ENCODE results near the gene CACNA2D3.
A peak's percentile ranks its signal among the peaks of the same experiment; 100 is the strongest.

The CACNA2D3 gene

DNA sequence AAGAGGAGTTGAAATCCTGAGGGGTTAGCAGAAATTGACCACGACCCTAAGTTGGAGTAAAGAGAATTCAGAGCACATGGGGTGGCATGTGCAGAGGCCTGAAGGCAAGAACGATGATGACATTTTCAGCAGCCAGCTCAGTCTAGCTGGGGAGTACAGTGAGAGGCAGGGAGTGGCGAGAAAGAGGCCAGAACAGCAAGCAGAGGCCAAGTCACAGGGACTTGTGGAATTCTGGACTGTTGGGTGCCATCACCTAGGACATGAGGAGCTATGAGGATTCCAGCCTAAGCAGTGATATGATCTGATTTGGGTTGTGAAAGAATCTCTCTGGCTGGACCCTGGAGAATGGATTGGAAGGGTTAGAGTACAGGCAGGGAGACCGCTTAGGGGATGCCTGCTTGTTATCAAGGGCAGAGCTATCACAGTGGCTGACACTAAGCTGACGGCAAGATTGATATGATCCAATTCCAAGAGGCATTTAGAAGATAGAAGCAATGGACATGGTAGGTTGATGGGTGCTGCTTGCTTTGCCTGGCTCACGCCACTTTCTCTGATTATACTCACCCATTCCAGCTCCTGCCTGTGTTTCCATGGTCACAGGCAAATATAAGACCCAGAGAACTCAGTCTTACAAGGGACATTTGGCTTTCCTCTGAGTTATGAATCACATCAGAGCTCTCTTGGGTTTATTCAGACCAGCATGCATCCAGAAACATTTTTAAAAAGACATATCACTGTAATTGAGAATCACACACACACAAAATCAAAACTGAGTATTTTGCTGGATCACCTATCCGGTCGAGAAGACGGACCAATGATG lies 739.1 kb downstream of the CACNA2D3 start:
- H3K4me3 ChIP-seq (ENCODE audit: low read length), result no peak overlapping the region
- no peaks in the 10 kb centered on the region for H3K36me3 ChIP-seq (ENCODE audit: control insufficient read depth, insufficient read depth, low read length)
- no peak overlapping the region for H3K23ac ChIP-seq (ENCODE audit: low read length)
- H3K27me3 ChIP-seq (ENCODE audit: insufficient read depth, low read length, poor library complexity), result no peaks in the 10 kb centered on the region
- H4K8ac ChIP-seq (ENCODE audit: low read depth, low read length), result no peak overlapping the region
- H2BK15ac ChIP-seq (replicated peaks; ENCODE audit: low read depth), result no peak overlapping the region
- no peak overlapping the region for H3K56ac ChIP-seq (ENCODE audit: low read length)
- H3K79me2 ChIP-seq (ENCODE audit: control insufficient read depth, insufficient read depth, low read length), result no peaks in the 10 kb centered on the region
- H3K27ac ChIP-seq (ENCODE audit: low read depth, low read length), result no peak overlapping the region
- H4K5ac ChIP-seq (ENCODE audit: low read length), result no peak overlapping the region
- H3K18ac ChIP-seq (ENCODE audit: low read length), result no peak overlapping the region
- WGBS (ENCODE audit: extremely low coverage, insufficient coverage, low lambda C conversion rate), result no CpG with 5 or more reads among the region's 9 CpGs
- H2BK120ac ChIP-seq (ENCODE audit: low read depth, low read length), result no peak overlapping the region
- no peak overlapping the region for H3K9ac ChIP-seq (ENCODE audit: low read length)
- H3K4me1 ChIP-seq (ENCODE audit: control insufficient read depth, low read depth, low read length), result peaks cover 2% of the 10 kb centered on the region
- H2BK5ac ChIP-seq (ENCODE audit: low read length), result no peak overlapping the region
- H3K4ac ChIP-seq (ENCODE audit: low read depth, low read length), result no peak overlapping the region
- H3K4me2 ChIP-seq (ENCODE audit: low read length), result no peak overlapping the region
- no peaks in the 10 kb centered on the region for H3K79me1 ChIP-seq (ENCODE audit: low read length)
- DNase-seq, result no peak
- H2AK5ac ChIP-seq (ENCODE audit: low read length), result no peak overlapping the region

GRCh38 chr3:54862526-54862925 lies 740.2 kb downstream of the CACNA2D3 start:
- no peak overlapping the region for H3K4me2 ChIP-seq (ENCODE audit: low read length)
- no peak overlapping the region for H3K27ac ChIP-seq (ENCODE audit: low read depth, low read length)
- peaks cover 2% of the 10 kb centered on the region for H3K4me1 ChIP-seq (ENCODE audit: control insufficient read depth, low read depth, low read length)
- no peak overlapping the region for H2BK15ac ChIP-seq (replicated peaks; ENCODE audit: low read depth)
- H3K23ac ChIP-seq (ENCODE audit: low read length), result no peak overlapping the region
- no peak overlapping the region for H2BK120ac ChIP-seq (ENCODE audit: low read depth, low read length)
- no peak overlapping the region for H4K8ac ChIP-seq (ENCODE audit: low read depth, low read length)
- no peak overlapping the region for H3K56ac ChIP-seq (ENCODE audit: low read length)
- H3K4ac ChIP-seq (ENCODE audit: low read depth, low read length), result no peak overlapping the region
- no peaks in the 10 kb centered on the region for H3K79me2 ChIP-seq (ENCODE audit: control insufficient read depth, insufficient read depth, low read length)
- WGBS (ENCODE audit: extremely low coverage, insufficient coverage, low lambda C conversion rate), result no CpG with 5 or more reads among the region's 5 CpGs
- no peak overlapping the region for H2BK5ac ChIP-seq (ENCODE audit: low read length)
- H3K18ac ChIP-seq (ENCODE audit: low read length), result no peak overlapping the region
- H3K9ac ChIP-seq (ENCODE audit: low read length), result no peak overlapping the region
- no peaks in the 10 kb centered on the region for H3K79me1 ChIP-seq (ENCODE audit: low read length)
- H3K36me3 ChIP-seq (ENCODE audit: control insufficient read depth, insufficient read depth, low read length), result no peaks in the 10 kb centered on the region
- no peaks in the 10 kb centered on the region for H3K27me3 ChIP-seq (ENCODE audit: insufficient read depth, low read length, poor library complexity)
- no peak for DNase-seq
- H4K5ac ChIP-seq (ENCODE audit: low read length), result no peak overlapping the region
- H3K4me3 ChIP-seq (ENCODE audit: low read length), result no peak overlapping the region
- no peak overlapping the region for H2AK5ac ChIP-seq (ENCODE audit: low read length)

GRCh38 chr3:54863366-54863765 lies 741.0 kb downstream of the CACNA2D3 start:
- no peak overlapping the region for H3K23ac ChIP-seq (ENCODE audit: low read length)
- no CpG with 5 or more reads among the region's 8 CpGs for WGBS (ENCODE audit: extremely low coverage, insufficient coverage, low lambda C conversion rate)
- no peaks in the 10 kb centered on the region for H3K27me3 ChIP-seq (ENCODE audit: insufficient read depth, low read length, poor library complexity)
- no peak overlapping the region for H3K18ac ChIP-seq (ENCODE audit: low read length)
- H3K4me1 ChIP-seq (ENCODE audit: control insufficient read depth, low read depth, low read length), result peaks cover under 1% of the 10 kb centered on the region
- H2AK5ac ChIP-seq (ENCODE audit: low read length), result no peak overlapping the region
- no peak overlapping the region for H4K8ac ChIP-seq (ENCODE audit: low read depth, low read length)
- H3K4ac ChIP-seq (ENCODE audit: low read depth, low read length), result peak overlapping the region; percentile 58
- no peak overlapping the region for H3K4me2 ChIP-seq (ENCODE audit: low read length)
- H3K4me3 ChIP-seq (ENCODE audit: low read length), result no peak overlapping the region
- no peak for DNase-seq
- no peaks in the 10 kb centered on the region for H3K79me1 ChIP-seq (ENCODE audit: low read length)
- no peaks in the 10 kb centered on the region for H3K79me2 ChIP-seq (ENCODE audit: control insufficient read depth, insufficient read depth, low read length)
- no peaks in the 10 kb centered on the region for H3K36me3 ChIP-seq (ENCODE audit: control insufficient read depth, insufficient read depth, low read length)
- no peak overlapping the region for H3K9ac ChIP-seq (ENCODE audit: low read length)
- no peak overlapping the region for H2BK15ac ChIP-seq (replicated peaks; ENCODE audit: low read depth)
- H3K27ac ChIP-seq (ENCODE audit: low read depth, low read length), result no peak overlapping the region
- no peak overlapping the region for H4K5ac ChIP-seq (ENCODE audit: low read length)
- peak overlapping the region; percentile 29 for H3K56ac ChIP-seq (ENCODE audit: low read length)
- H2BK5ac ChIP-seq (ENCODE audit: low read length), result no peak overlapping the region
- no peak overlapping the region for H2BK120ac ChIP-seq (ENCODE audit: low read depth, low read length)

DNA sequence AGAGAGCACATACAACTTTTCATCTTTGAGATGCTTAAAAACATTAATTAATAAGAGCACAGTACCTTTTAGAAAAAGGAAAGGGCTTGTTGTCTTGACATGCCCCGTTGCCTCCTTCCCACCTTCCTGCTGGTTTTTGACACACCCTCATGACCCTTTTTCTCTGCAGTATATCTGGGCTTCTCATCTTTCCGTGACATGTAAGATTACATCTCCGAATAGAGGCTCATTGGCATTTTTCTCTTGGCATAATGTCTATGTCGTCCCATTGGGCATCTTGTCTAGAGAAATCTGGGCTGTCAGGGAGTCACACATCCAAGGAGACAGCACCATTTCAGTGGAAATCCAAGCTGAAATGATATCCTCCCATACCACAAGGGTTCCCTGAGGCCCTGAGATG lies 741.4 kb downstream of the CACNA2D3 start:
- Histone ChIP-seq H3K4ac (ENCODE audit: low read depth, low read length) (no peak overlapping the region), H2BK120ac (ENCODE audit: low read depth, low read length) (no peak overlapping the region), H3K27ac (ENCODE audit: low read depth, low read length) (no peak overlapping the region), H2BK15ac (replicated peaks; ENCODE audit: low read depth) (no peak overlapping the region), H4K5ac (ENCODE audit: low read length) (no peak overlapping the region), H3K56ac (ENCODE audit: low read length) (no peak overlapping the region), H3K18ac (ENCODE audit: low read length) (no peak overlapping the region), H2BK5ac (ENCODE audit: low read length) (no peak overlapping the region), H3K23ac (ENCODE audit: low read length) (no peak overlapping the region), H3K79me1 (ENCODE audit: low read length) (no peaks in the 10 kb centered on the region), H3K4me2 (ENCODE audit: low read length) (no peak overlapping the region), H3K36me3 (ENCODE audit: control insufficient read depth, insufficient read depth, low read length) (no peaks in the 10 kb centered on the region), H3K27me3 (ENCODE audit: insufficient read depth, low read length, poor library complexity) (no peaks in the 10 kb centered on the region), H3K79me2 (ENCODE audit: control insufficient read depth, insufficient read depth, low read length) (no peaks in the 10 kb centered on the region), H3K9ac (ENCODE audit: low read length) (no peak overlapping the region), H3K4me1 (ENCODE audit: control insufficient read depth, low read depth, low read length) (no peaks in the 10 kb centered on the region), H3K4me3 (ENCODE audit: low read length) (no peak overlapping the region), H2AK5ac (ENCODE audit: low read length) (no peak overlapping the region), H4K8ac (ENCODE audit: low read depth, low read length) (no peak overlapping the region)
- WGBS (ENCODE audit: extremely low coverage, insufficient coverage, low lambda C conversion rate), result no CpG with 5 or more reads among the region's 4 CpGs
- no peak for DNase-seq

- Histone ChIP-seq H3K4me3 (ENCODE audit: low read length) (no peak overlapping the region), H3K4me1 (ENCODE audit: control insufficient read depth, low read depth, low read length) (no peaks in the 10 kb centered on the region), H3K9ac (ENCODE audit: low read length) (no peak overlapping the region), H2BK5ac (ENCODE audit: low read length) (no peak overlapping the region), H4K5ac (ENCODE audit: low read length) (no peak overlapping the region), H3K27ac (ENCODE audit: low read depth, low read length) (no peak overlapping the region), H2AK5ac (ENCODE audit: low read length) (no peak overlapping the region), H3K18ac (ENCODE audit: low read length) (peak overlapping the region; percentile 11), H2BK15ac (replicated peaks; ENCODE audit: low read depth) (no peak overlapping the region), H3K27me3 (ENCODE audit: insufficient read depth, low read length, poor library complexity) (no peaks in the 10 kb centered on the region), H3K56ac (ENCODE audit: low read length) (no peak overlapping the region), H3K79me1 (ENCODE audit: low read length) (no peaks in the 10 kb centered on the region), H2BK120ac (ENCODE audit: low read depth, low read length) (no peak overlapping the region), H3K79me2 (ENCODE audit: control insufficient read depth, insufficient read depth, low read length) (no peaks in the 10 kb centered on the region), H3K4ac (ENCODE audit: low read depth, low read length) (no peak overlapping the region), H3K23ac (ENCODE audit: low read length) (no peak overlapping the region), H3K36me3 (ENCODE audit: control insufficient read depth, insufficient read depth, low read length) (no peaks in the 10 kb centered on the region), H4K8ac (ENCODE audit: low read depth, low read length) (no peak overlapping the region), H3K4me2 (ENCODE audit: low read length) (no peak overlapping the region)
- WGBS (ENCODE audit: extremely low coverage, insufficient coverage, low lambda C conversion rate), result no CpG with 5 or more reads among the region's 4 CpGs
- no peak for DNase-seq
These were observed 743.0 kb downstream of the CACNA2D3 start for GRCh38 chr3:54865316-54865715.

DNA sequence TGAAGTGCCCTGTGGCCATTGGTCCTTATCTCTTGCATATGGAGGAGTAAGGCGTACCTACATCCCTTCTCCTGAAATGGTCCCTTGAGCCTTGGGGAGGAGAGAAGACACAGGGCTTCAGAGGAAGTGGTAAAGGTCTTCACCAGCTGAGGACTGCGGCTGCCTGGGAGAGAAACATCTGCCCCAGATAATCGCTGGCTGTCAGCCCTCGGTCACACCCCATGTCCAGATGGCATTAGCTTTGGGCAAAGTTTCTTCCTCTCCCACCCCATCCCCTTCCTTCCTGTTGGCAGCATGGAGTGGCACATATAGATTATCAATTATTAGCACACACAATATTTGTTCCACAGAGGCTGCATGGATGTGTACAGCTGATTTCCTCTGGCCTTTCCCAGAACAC lies 743.9 kb downstream of the CACNA2D3 start:
- Histone ChIP-seq H3K79me2 (ENCODE audit: control insufficient read depth, insufficient read depth, low read length) (no peaks in the 10 kb centered on the region), H2BK5ac (ENCODE audit: low read length) (no peak overlapping the region), H2BK120ac (ENCODE audit: low read depth, low read length) (no peak overlapping the region), H4K5ac (ENCODE audit: low read length) (no peak overlapping the region), H2AK5ac (ENCODE audit: low read length) (no peak overlapping the region), H3K56ac (ENCODE audit: low read length) (no peak overlapping the region), H3K27me3 (ENCODE audit: insufficient read depth, low read length, poor library complexity) (no peaks in the 10 kb centered on the region), H3K18ac (ENCODE audit: low read length) (no peak overlapping the region), H3K4me3 (ENCODE audit: low read length) (no peak overlapping the region), H3K36me3 (ENCODE audit: control insufficient read depth, insufficient read depth, low read length) (no peaks in the 10 kb centered on the region), H3K4ac (ENCODE audit: low read depth, low read length) (no peak overlapping the region), H3K4me1 (ENCODE audit: control insufficient read depth, low read depth, low read length) (no peaks in the 10 kb centered on the region), H3K9ac (ENCODE audit: low read length) (no peak overlapping the region), H3K4me2 (ENCODE audit: low read length) (no peak overlapping the region), H2BK15ac (replicated peaks; ENCODE audit: low read depth) (no peak overlapping the region), H3K23ac (ENCODE audit: low read length) (no peak overlapping the region), H4K8ac (ENCODE audit: low read depth, low read length) (no peak overlapping the region), H3K79me1 (ENCODE audit: low read length) (no peaks in the 10 kb centered on the region), H3K27ac (ENCODE audit: low read depth, low read length) (no peak overlapping the region)
- DNase-seq, result no peak
- WGBS (ENCODE audit: extremely low coverage, insufficient coverage, low lambda C conversion rate), result no CpG with 5 or more reads among the region's 4 CpGs
